ENCODE data around the gene WDR13. TPM values are rescaled to one million over a fixed set of nuclear protein-coding genes. Genes with fewer than 3 reads are reported as not detected.
A peak's percentile ranks its signal among the peaks of the same experiment; 100 is the strongest.
"Not testable (repeated sequence)": the region's sequence is repeated elsewhere in the genome, so short reads cannot be mapped to it uniquely, and the experiment has no call there.

WDR13 gene
- total and polyA plus RNA-seq, 2 experiments from 2014 or later, result 117 to 167 TPM

DNA sequence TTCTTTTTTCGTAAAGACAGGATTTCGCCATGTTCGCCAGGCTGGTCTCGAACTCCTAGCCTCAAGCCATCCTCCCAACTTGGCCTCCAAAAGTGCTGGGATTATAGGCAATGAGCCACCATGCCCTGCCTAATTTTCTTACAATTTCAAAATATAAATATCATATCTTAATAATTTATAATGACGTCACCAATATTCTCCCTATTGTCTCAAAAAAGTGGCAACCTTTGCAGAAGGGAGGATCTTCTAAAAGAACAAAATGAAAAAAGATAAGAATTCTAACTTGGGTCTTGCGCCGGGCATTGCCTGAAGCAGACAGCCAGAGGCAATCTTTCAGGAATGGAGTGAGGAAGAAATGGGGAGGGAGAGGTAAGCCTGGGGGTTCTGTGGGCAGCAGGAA is 48.4 kb downstream of the WDR13 start:
- Histone ChIP-seq H3K36me3 (replicated peaks; ENCODE audit: insufficient read depth, low read depth) (no peaks in the 10 kb centered on the region), H3K9me2 (replicated peaks; ENCODE audit: insufficient read depth) (no peaks in the 10 kb centered on the region), H4K20me1 (ENCODE audit: insufficient read depth, poor library complexity, severe bottlenecking) (no peaks in the 10 kb centered on the region), H3K4me2 (no peak overlapping the region), H2AFZ (no peak overlapping the region), H3K4me1 (ENCODE audit: insufficient read depth) (no peaks in the 10 kb centered on the region), H3K4me3 (no peak overlapping the region), H3K27me3 (no peaks in the 10 kb centered on the region), H3K79me2 (no peaks in the 10 kb centered on the region), H3K27ac (no peak overlapping the region), H3K9me3 (ENCODE audit: low read depth) (no peaks in the 10 kb centered on the region)
- 83% methylated on average over 7 of the region's 7 CpGs for WGBS (ENCODE audit: low lambda C conversion rate, missing lambda C conversion rate)
- no peak for DNase-seq (ENCODE audit: low spot score)
- TF ChIP-seq, protein P1, sequence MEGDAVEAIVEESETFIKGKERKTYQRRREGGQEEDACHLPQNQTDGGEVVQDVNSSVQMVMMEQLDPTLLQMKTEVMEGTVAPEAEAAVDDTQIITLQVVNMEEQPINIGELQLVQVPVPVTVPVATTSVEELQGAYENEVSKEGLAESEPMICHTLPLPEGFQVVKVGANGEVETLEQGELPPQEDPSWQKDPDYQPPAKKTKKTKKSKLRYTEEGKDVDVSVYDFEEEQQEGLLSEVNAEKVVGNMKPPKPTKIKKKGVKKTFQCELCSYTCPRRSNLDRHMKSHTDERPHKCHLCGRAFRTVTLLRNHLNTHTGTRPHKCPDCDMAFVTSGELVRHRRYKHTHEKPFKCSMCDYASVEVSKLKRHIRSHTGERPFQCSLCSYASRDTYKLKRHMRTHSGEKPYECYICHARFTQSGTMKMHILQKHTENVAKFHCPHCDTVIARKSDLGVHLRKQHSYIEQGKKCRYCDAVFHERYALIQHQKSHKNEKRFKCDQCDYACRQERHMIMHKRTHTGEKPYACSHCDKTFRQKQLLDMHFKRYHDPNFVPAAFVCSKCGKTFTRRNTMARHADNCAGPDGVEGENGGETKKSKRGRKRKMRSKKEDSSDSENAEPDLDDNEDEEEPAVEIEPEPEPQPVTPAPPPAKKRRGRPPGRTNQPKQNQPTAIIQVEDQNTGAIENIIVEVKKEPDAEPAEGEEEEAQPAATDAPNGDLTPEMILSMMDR (IDR thresholded peaks at IDR 0.05; ENCODE audit: poor library complexity), result no peak
- no peak for TF ChIP-seq EZH2 (IDR thresholded peaks at IDR 0.05; ENCODE audit: borderline replicate concordance)
- TF ChIP-seq EZH2phosphoT487 (IDR thresholded peaks at IDR 0.05; ENCODE audit: low read depth, severe bottlenecking, unreplicated experiment), result no peak

DNA sequence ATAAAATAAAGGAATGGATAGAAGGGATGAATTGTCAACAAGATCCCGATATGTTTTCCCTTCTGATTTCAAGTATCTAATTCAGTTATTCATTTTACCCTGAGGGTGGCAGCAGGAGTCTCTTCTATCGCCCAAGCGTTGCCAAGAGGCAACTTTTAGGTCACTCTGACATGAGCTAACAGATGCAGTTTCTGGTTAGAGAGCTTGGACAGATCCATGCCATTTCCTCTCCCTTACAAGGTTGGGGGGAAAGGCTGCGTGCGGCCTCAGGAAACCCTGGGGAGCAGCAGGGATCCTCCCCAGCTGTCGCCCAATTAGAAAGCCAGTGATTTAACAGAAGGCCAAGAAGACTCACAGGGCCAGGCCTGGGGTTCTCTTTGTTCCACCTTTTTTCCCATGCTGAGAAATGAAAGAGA is 51.1 kb downstream of the WDR13 start:
- H3K4me3 ChIP-seq, result no peak overlapping the region
- no peaks in the 10 kb centered on the region for H3K9me2 ChIP-seq (replicated peaks; ENCODE audit: insufficient read depth)
- peak; percentile 37 for DNase-seq (ENCODE audit: low spot score)
- no peaks in the 10 kb centered on the region for H3K9me3 ChIP-seq (ENCODE audit: low read depth)
- no peak overlapping the region for H3K27ac ChIP-seq
- no peaks in the 10 kb centered on the region for H3K36me3 ChIP-seq (replicated peaks; ENCODE audit: insufficient read depth, low read depth)
- no peaks in the 10 kb centered on the region for H3K27me3 ChIP-seq
- H3K4me1 ChIP-seq (ENCODE audit: insufficient read depth), result no peaks in the 10 kb centered on the region
- H4K20me1 ChIP-seq (ENCODE audit: insufficient read depth, poor library complexity, severe bottlenecking), result no peaks in the 10 kb centered on the region
- H2AFZ ChIP-seq, result no peak overlapping the region
- TF ChIP-seq EZH2phosphoT487 (IDR thresholded peaks at IDR 0.05; ENCODE audit: low read depth, severe bottlenecking, unreplicated experiment) (no peak), EZH2 (IDR thresholded peaks at IDR 0.05; ENCODE audit: borderline replicate concordance) (no peak)
- TF ChIP-seq, protein P1 (IDR thresholded peaks at IDR 0.05; ENCODE audit: poor library complexity), result peak; percentile 42
- H3K79me2 ChIP-seq, result no peaks in the 10 kb centered on the region
- H3K4me2 ChIP-seq, result no peak overlapping the region
- 47% methylated on average over 6 of the region's 6 CpGs for WGBS (ENCODE audit: low lambda C conversion rate, missing lambda C conversion rate)

DNA sequence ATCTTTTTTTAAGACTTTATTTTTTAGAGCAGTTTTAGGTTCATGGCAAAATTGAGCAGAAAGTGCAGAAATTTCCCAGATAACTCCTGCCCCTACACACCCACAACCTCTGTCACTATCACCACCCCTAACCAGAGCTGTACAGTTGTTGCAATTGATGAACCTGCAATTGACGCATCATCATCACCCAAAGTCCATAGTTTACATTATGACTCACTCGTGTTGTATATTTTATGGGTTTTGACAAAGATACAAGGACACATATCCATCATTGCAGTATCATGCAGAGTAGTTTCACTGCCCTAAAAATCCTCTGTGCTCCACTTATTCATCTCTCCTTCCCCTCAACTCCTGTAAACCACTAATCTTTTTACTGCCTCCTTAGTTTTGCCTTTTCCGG is 51.8 kb downstream of the WDR13 start:
- no peaks in the 10 kb centered on the region for H3K4me1 ChIP-seq (ENCODE audit: insufficient read depth)
- H3K27ac ChIP-seq, result no peak overlapping the region
- no peak overlapping the region for H3K4me3 ChIP-seq
- 63% methylated on average over 3 of the region's 3 CpGs for WGBS (ENCODE audit: low lambda C conversion rate, missing lambda C conversion rate)
- no peak overlapping the region for H3K4me2 ChIP-seq
- no peaks in the 10 kb centered on the region for H3K9me2 ChIP-seq (replicated peaks; ENCODE audit: insufficient read depth)
- no peaks in the 10 kb centered on the region for H4K20me1 ChIP-seq (ENCODE audit: insufficient read depth, poor library complexity, severe bottlenecking)
- H3K79me2 ChIP-seq, result no peaks in the 10 kb centered on the region
- no peaks in the 10 kb centered on the region for H3K27me3 ChIP-seq
- no peak overlapping the region for H2AFZ ChIP-seq
- TF ChIP-seq, protein P1 (IDR thresholded peaks at IDR 0.05; ENCODE audit: poor library complexity), result no peak
- no peak for TF ChIP-seq EZH2 (IDR thresholded peaks at IDR 0.05; ENCODE audit: borderline replicate concordance)
- TF ChIP-seq EZH2phosphoT487 (IDR thresholded peaks at IDR 0.05; ENCODE audit: low read depth, severe bottlenecking, unreplicated experiment), result no peak
- H3K36me3 ChIP-seq (replicated peaks; ENCODE audit: insufficient read depth, low read depth), result no peaks in the 10 kb centered on the region
- no peaks in the 10 kb centered on the region for H3K9me3 ChIP-seq (ENCODE audit: low read depth)
- no peak for DNase-seq (ENCODE audit: low spot score)

DNA sequence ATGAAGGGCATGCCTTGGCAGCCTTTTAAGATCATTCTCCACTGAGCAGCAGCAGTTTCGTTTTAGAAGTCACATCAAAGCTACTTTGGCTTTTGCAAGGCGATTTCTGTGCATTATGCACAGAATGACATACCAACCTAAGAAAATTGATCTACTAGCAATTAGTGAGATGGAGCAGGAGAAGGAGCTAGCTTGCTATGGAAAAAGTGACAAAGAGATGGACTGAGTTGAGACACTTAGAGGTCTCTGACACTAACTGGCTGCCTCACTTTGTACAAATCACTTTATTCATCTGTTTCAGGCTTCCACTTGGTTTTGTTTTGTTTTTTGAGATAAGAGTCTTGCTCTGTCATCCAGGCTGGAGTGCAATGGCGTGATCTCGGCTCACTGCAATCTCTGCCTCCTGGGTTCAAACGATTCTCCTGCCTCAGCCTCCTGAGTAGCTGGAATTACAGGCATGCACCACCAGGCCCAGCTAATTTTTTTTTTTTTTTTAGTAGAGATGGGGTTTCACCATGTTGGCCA is 54.8 kb downstream of the WDR13 start:
- not testable (repeated sequence) for H3K79me2 ChIP-seq; H3K9me3 ChIP-seq (ENCODE audit: low read depth); H3K4me2 ChIP-seq; H3K9me2 ChIP-seq (replicated peaks; ENCODE audit: insufficient read depth); H3K27me3 ChIP-seq; H2AFZ ChIP-seq; H3K4me3 ChIP-seq; H4K20me1 ChIP-seq (ENCODE audit: insufficient read depth, poor library complexity, severe bottlenecking); H3K27ac ChIP-seq; H3K36me3 ChIP-seq (replicated peaks; ENCODE audit: insufficient read depth, low read depth); DNase-seq (ENCODE audit: low spot score); H3K4me1 ChIP-seq (ENCODE audit: insufficient read depth)
- 72% methylated on average over 5 of the region's 5 CpGs for WGBS (ENCODE audit: low lambda C conversion rate, missing lambda C conversion rate)

DNA sequence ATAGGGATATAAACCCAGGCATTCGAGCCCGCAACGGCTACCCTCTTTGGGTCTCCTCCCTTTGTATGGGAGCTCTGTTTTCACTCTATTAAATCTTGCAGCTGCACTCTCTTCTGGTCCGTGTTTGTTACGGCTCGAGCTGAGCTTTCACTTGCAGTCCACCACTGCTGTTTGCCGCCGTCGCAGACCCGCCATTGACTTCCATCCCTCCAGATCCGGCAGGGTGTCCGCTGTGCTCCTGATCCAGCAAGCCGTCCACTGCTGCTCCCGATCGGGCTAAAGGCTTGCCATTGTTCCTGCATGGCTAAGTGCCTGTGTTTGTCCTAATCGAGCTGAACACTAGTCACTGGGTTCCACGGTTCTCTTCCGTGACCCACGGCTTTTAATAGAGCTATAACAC is 57.5 kb downstream of the WDR13 start:
- not testable (repeated sequence) for H3K4me3 ChIP-seq; H3K9me3 ChIP-seq (ENCODE audit: low read depth); H3K4me1 ChIP-seq (ENCODE audit: insufficient read depth); H3K79me2 ChIP-seq; H2AFZ ChIP-seq; H3K27me3 ChIP-seq; H3K9me2 ChIP-seq (replicated peaks; ENCODE audit: insufficient read depth); H3K4me2 ChIP-seq; H3K27ac ChIP-seq; H3K36me3 ChIP-seq (replicated peaks; ENCODE audit: insufficient read depth, low read depth); H4K20me1 ChIP-seq (ENCODE audit: insufficient read depth, poor library complexity, severe bottlenecking); DNase-seq (ENCODE audit: low spot score)
- 62% methylated on average over 19 of the region's 19 CpGs for WGBS (ENCODE audit: low lambda C conversion rate, missing lambda C conversion rate)
